ENCODE measurements around the gene NPTX1.
A peak's percentile ranks its signal among the peaks of the same experiment; 100 is the strongest.

The NPTX1 gene

GRCh38 chr17:80503031-80503430, 26.6 kb upstream of the NPTX1 start:
- no peak for DNase-seq

GRCh38 chr17:80502578-80502877, 26.1 kb upstream of the NPTX1 start:
- no peak for DNase-seq

- DNase-seq = peak; percentile 69
Measured at GRCh38 chr17:80501741-80502577, 25.6 kb upstream of the NPTX1 start.

GRCh38 chr17:80499961-80500665, 23.7 kb upstream of the NPTX1 start:
- DNase-seq = no peak

- DNase-seq = no peak
Measured at GRCh38 chr17:80499560-80499959, 23.2 kb upstream of the NPTX1 start.

GRCh38 chr17:80498920-80499410, 22.6 kb upstream of the NPTX1 start:
- DNase-seq = no peak

- DNase-seq = peak; percentile 68
Measured at GRCh38 chr17:80498242-80498919, 22.0 kb upstream of the NPTX1 start.

- DNase-seq = no peak
Measured at GRCh38 chr17:80497726-80498241, 21.4 kb upstream of the NPTX1 start.

GRCh38 chr17:80494547-80494946, 18.1 kb upstream of the NPTX1 start:
- DNase-seq = no peak

- DNase-seq = no peak
Measured at GRCh38 chr17:80492343-80493136, 16.1 kb upstream of the NPTX1 start.

- DNase-seq = no peak
Measured at GRCh38 chr17:80491478-80492342, 15.3 kb upstream of the NPTX1 start.

- no peak for DNase-seq
Measured at GRCh38 chr17:80487511-80487910, 11.1 kb upstream of the NPTX1 start.

GRCh38 chr17:80486692-80487091, 10.3 kb upstream of the NPTX1 start:
- no peak for DNase-seq

- DNase-seq = no peak
Measured at GRCh38 chr17:80485846-80486245, 9.4 kb upstream of the NPTX1 start.

- DNase-seq = no peak
Measured at GRCh38 chr17:80482555-80483308, 6.3 kb upstream of the NPTX1 start.

- DNase-seq = no peak
Measured at GRCh38 chr17:80482058-80482318, 5.6 kb upstream of the NPTX1 start.

GRCh38 chr17:80481284-80482057, 5.1 kb upstream of the NPTX1 start:
- DNase-seq = no peak

GRCh38 chr17:80480248-80480647, 3.8 kb upstream of the NPTX1 start:
- DNase-seq = no peak

GRCh38 chr17:80479246-80479566, 2.8 kb upstream of the NPTX1 start:
- no peak for DNase-seq

All from fibroblast of skin of abdomen (primary cell).